Spinal cord (tissue), 10 donors: ENCODE results near the gene SPRY2. TPM values are rescaled to one million over a fixed set of nuclear protein-coding genes. Genes with fewer than 3 reads are reported as not detected.
A peak's percentile ranks its signal among the peaks of the same experiment; 100 is the strongest.

ENCODE experiments used
- DNase-seq, 6 donors: peaks; one replicate each; pipeline versions ENCODE4 v3.0.0 to v3.0.0-alpha.2; 2013 to 2015; ENCODE audit warnings: low spot score in 6 of 6, low read depth in 4 of 6
- H3K27ac ChIP-seq: one replicate; pipeline ENCODE4 v1.5.1; 2013; ENCODE audit warnings: low read depth, low read length, control low read depth
- H3K27me3 ChIP-seq: one replicate; pipeline ENCODE4 v1.6.1; 2013; ENCODE audit warnings: low read length; ENCODE audit not compliant: control insufficient read depth, insufficient read depth
- H3K36me3 ChIP-seq: one replicate; pipeline ENCODE4 v1.6.1; 2013; ENCODE audit warnings: low read length; ENCODE audit not compliant: control insufficient read depth, insufficient read depth
- H3K4me1 ChIP-seq: one replicate; pipeline ENCODE4 v1.6.1; 2013; ENCODE audit warnings: low read length; ENCODE audit not compliant: control insufficient read depth, insufficient read depth
- H3K4me3 ChIP-seq: one replicate; pipeline ENCODE4 v1.5.1; 2013; ENCODE audit warnings: low read depth, low read length, control low read depth
- H3K9me3 ChIP-seq: one replicate; pipeline ENCODE4 v1.6.1; 2013; ENCODE audit warnings: low read length; ENCODE audit not compliant: control insufficient read depth, insufficient read depth
- WGBS: methylation state at CpG from one replicate; pipeline ENCODE4 v1.1.5; 2013; ENCODE audit warnings: missing lambda C conversion rate; ENCODE audit not compliant: insufficient coverage; 5-methylcytosine and 5-hydroxymethylcytosine counted together
- polyA plus RNA-seq, 2 donors: library from polyadenylated mRNA; unstranded; fragments of 120-200 nt; gene quantifications; one replicate each; pipeline ENCODE4 v1.2.1, GENCODE V29; 2013; ENCODE audit not compliant: insufficient read length in 2 of 2
- total RNA-seq, 2 donors: library from RNA; depleted of rRNA in 1 of 2; stranded (reverse); fragments of 120-200 nt in 1 of 2; fragments of >200 nt in 1 of 2; gene quantifications; one replicate each; pipeline versions ENCODE4 v1.2.3 to v1.2.4, GENCODE V29; 2013 to 2014
- donor health status: healthy.

The SPRY2 gene
- total and polyA plus RNA-seq, 4 donors, result 22.0 to 81.0 (median 50.6) TPM

GRCh38 chr13:80319004-80319403 is 21.9 kb downstream of the SPRY2 start:
- H3K9me3 ChIP-seq, result peaks cover 5% of the 10 kb centered on the region
- H3K4me3 ChIP-seq, result no peak overlapping the region
- peaks cover 6% of the 10 kb centered on the region for H3K36me3 ChIP-seq
- no peak for DNase-seq
- no peaks in the 10 kb centered on the region for H3K4me1 ChIP-seq
- no peaks in the 10 kb centered on the region for H3K27me3 ChIP-seq
- H3K27ac ChIP-seq, result no peak overlapping the region
- no CpG with 5 or more reads among the region's 2 CpGs for WGBS

- Histone ChIP-seq H3K36me3 (peaks cover 3% of the 10 kb centered on the region), H3K9me3 (peaks cover 5% of the 10 kb centered on the region), H3K27ac (no peak overlapping the region), H3K4me3 (no peak overlapping the region), H3K4me1 (peaks cover 2% of the 10 kb centered on the region), H3K27me3 (no peaks in the 10 kb centered on the region)
- WGBS, result no CpG with 5 or more reads among the region's 5 CpGs
- peak in 1 of 6 donors; percentile 95 for DNase-seq
Measured at GRCh38 chr13:80314711-80315653, 25.9 kb downstream of the SPRY2 start.

- WGBS, result no CpG with 5 or more reads among the region's 1 CpG
- Histone ChIP-seq H3K27ac (no peak overlapping the region), H3K9me3 (no peaks in the 10 kb centered on the region), H3K4me3 (no peak overlapping the region), H3K36me3 (peaks cover 2% of the 10 kb centered on the region), H3K4me1 (peaks cover 2% of the 10 kb centered on the region), H3K27me3 (no peaks in the 10 kb centered on the region)
- DNase-seq, result no peak
Measured at GRCh38 chr13:80313668-80314256, 27.2 kb downstream of the SPRY2 start.

GRCh38 chr13:80312967-80313366 is 28.0 kb downstream of the SPRY2 start:
- DNase-seq, result no peak
- Histone ChIP-seq H3K9me3 (no peaks in the 10 kb centered on the region), H3K27me3 (no peaks in the 10 kb centered on the region), H3K27ac (no peak overlapping the region), H3K4me3 (no peak overlapping the region), H3K4me1 (peaks cover 2% of the 10 kb centered on the region), H3K36me3 (peaks cover 2% of the 10 kb centered on the region)
- no CpG with 5 or more reads among the region's 3 CpGs for WGBS

GRCh38 chr13:80312012-80312704 is 28.8 kb downstream of the SPRY2 start:
- H3K27ac ChIP-seq, result no peak overlapping the region
- H3K27me3 ChIP-seq, result no peaks in the 10 kb centered on the region
- DNase-seq, result peak in 1 of 6 donors; percentile 24
- peaks cover 2% of the 10 kb centered on the region for H3K36me3 ChIP-seq
- WGBS, result 40% methylated on average over 2 of the region's 5 CpGs
- H3K9me3 ChIP-seq, result no peaks in the 10 kb centered on the region
- H3K4me3 ChIP-seq, result no peak overlapping the region
- H3K4me1 ChIP-seq, result peaks cover 2% of the 10 kb centered on the region

GRCh38 chr13:80309926-80310325 is 31.0 kb downstream of the SPRY2 start:
- H3K27ac ChIP-seq, result no peak overlapping the region

GRCh38 chr13:80307401-80307987 is 33.4 kb downstream of the SPRY2 start:
- 92% methylated on average over 2 of the region's 9 CpGs for WGBS
- Histone ChIP-seq H3K27ac (no peak overlapping the region), H3K9me3 (no peaks in the 10 kb centered on the region)

More at GRCh38 chr13:80309926-80310325, 31.0 kb downstream of the SPRY2 start:
- 100% methylated on average over 1 of the region's 3 CpGs for WGBS
- Histone ChIP-seq H3K27me3 (no peaks in the 10 kb centered on the region), H3K9me3 (no peaks in the 10 kb centered on the region), H3K36me3 (peaks cover 2% of the 10 kb centered on the region), H3K4me3 (no peak overlapping the region), H3K4me1 (peaks cover 2% of the 10 kb centered on the region)
- DNase-seq, result no peak

GRCh38 chr13:80306337-80306972 is 34.5 kb downstream of the SPRY2 start:
- Histone ChIP-seq H3K27me3 (no peaks in the 10 kb centered on the region), H3K9me3 (no peaks in the 10 kb centered on the region), H3K4me3 (no peak overlapping the region), H3K4me1 (peaks cover 2% of the 10 kb centered on the region), H3K36me3 (peaks cover 3% of the 10 kb centered on the region), H3K27ac (no peak overlapping the region)
- WGBS, result no CpG with 5 or more reads among the region's 3 CpGs
- no peak for DNase-seq

More at GRCh38 chr13:80307401-80307987, 33.4 kb downstream of the SPRY2 start:
- no peak for DNase-seq
- peaks cover 2% of the 10 kb centered on the region for H3K4me1 ChIP-seq
- H3K4me3 ChIP-seq, result no peak overlapping the region
- no peaks in the 10 kb centered on the region for H3K27me3 ChIP-seq
- peaks cover 2% of the 10 kb centered on the region for H3K36me3 ChIP-seq

- WGBS, result 60% methylated on average over 1 of the region's 1 CpG
- H3K27ac ChIP-seq, result no peak overlapping the region
- H3K4me3 ChIP-seq, result no peak overlapping the region
- peaks cover 7% of the 10 kb centered on the region for H3K36me3 ChIP-seq
- no peaks in the 10 kb centered on the region for H3K9me3 ChIP-seq
- no peaks in the 10 kb centered on the region for H3K27me3 ChIP-seq
- no peak for DNase-seq
- no peaks in the 10 kb centered on the region for H3K4me1 ChIP-seq
Measured at GRCh38 chr13:80305737-80306136, 35.2 kb downstream of the SPRY2 start.
